22Rv1 (cell line): ENCODE measurements around the gene EIF4G1.

Experiments used
- CTCF ChIP-seq: fragments of 450-650 bp; IDR thresholded peaks from 2 replicates; pipeline ENCODE4 v1.5.1; 2017; ENCODE audit warnings: mild to moderate bottlenecking
- ZFX ChIP-seq: fragments of 450-650 bp; IDR thresholded peaks from 2 replicates; pipeline ENCODE4 v1.6.1; 2017; ENCODE audit warnings: antibody characterized with exemption, borderline replicate concordance

DNA sequence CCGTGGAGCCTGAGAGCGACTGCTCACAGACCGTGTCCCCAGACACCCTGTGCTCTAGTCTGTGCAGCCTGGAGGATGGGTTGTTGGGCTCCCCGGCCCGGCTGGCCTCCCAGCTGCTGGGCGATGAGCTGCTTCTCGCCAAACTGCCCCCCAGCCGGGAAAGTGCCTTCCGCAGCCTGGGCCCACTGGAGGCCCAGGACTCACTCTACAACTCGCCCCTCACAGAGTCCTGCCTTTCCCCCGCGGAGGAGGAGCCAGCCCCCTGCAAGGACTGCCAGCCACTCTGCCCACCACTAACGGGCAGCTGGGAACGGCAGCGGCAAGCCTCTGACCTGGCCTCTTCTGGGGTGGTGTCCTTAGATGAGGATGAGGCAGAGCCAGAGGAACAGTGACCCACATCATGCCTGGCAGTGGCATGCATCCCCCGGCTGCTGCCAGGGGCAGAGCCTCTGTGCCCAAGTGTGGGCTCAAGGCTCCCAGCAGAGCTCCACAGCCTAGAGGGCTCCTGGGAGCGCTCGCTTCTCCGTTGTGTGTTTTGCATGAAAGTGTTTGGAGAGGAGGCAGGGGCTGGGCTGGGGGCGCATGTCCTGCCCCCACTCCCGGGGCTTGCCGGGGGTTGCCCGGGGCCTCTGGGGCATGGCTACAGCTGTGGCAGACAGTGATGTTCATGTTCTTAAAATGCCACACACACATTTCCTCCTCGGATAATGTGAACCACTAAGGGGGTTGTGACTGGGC, 30.3 kb downstream of the EIF4G1 start:
- TF ChIP-seq CTCF = no peak
- no peak for TF ChIP-seq ZFX
